Neural cell (in vitro differentiated cells): ENCODE measurements around the gene EVL.

Experiments
- CTCF ChIP-seq: fragments of 450-650 bp; IDR thresholded peaks from 2 replicates; pipeline ENCODE4 v1.5.1; 2014; ENCODE audit warnings: antibody characterized with exemption, mild to moderate bottlenecking, moderate library complexity; ENCODE audit not compliant: poor library complexity, severe bottlenecking
- EP300 ChIP-seq: fragments of 450-650 bp; conservative IDR thresholded peaks from 2 replicates; pipeline ENCODE4 v1.6.1; 2014; ENCODE audit warnings: antibody characterized with exemption, mild to moderate bottlenecking, moderate library complexity; ENCODE audit not compliant: poor library complexity, severe bottlenecking
- EZH2 ChIP-seq: fragments of 200-600, 300-800 bp; shearing (Covaris generic), sonication (generic); IDR thresholded peaks from 2 replicates; pipeline ENCODE4 v1.6.1; 2014; ENCODE audit warnings: antibody characterized with exemption, low read length, borderline replicate concordance, mild to moderate bottlenecking; ENCODE audit not compliant: insufficient read depth, poor library complexity, severe bottlenecking
- MXI1 ChIP-seq: fragments of 450-650 bp; conservative IDR thresholded peaks from 2 replicates; pipeline ENCODE4 v1.6.1; 2014; ENCODE audit warnings: antibody characterized with exemption, mild to moderate bottlenecking; ENCODE audit not compliant: poor library complexity, severe bottlenecking
- POLR2AphosphoS5 ChIP-seq: IDR thresholded peaks from 2 replicates; pipeline ENCODE4 v1.6.1; 2012
- RAD21 ChIP-seq: fragments of 450-650 bp; conservative IDR thresholded peaks from 2 replicates; pipeline ENCODE4 v1.6.1; 2014; ENCODE audit warnings: antibody characterized with exemption, mild to moderate bottlenecking, moderate library complexity
- REST ChIP-seq: IDR thresholded peaks from 2 replicates; pipeline ENCODE4 v1.6.1; 2012; ENCODE audit warnings: borderline replicate concordance
- SMC3 ChIP-seq: fragments of 450-650 bp; conservative IDR thresholded peaks from 2 replicates; pipeline ENCODE4 v1.6.1; 2014; ENCODE audit warnings: antibody characterized with exemption, mild to moderate bottlenecking, moderate library complexity; ENCODE audit not compliant: poor library complexity
- TAF1 ChIP-seq: IDR thresholded peaks from 2 replicates; pipeline ENCODE4 v1.6.1; 2012; ENCODE audit warnings: low read depth

- TF ChIP-seq CTCF = no peak
- no peak for TF ChIP-seq POLR2AphosphoS5
- TF ChIP-seq MXI1 = no peak
- no peak for TF ChIP-seq RAD21
- TF ChIP-seq EZH2 = no peak
- no peak for TF ChIP-seq REST
- TF ChIP-seq EP300 = no peak
- TF ChIP-seq TAF1 = no peak
- TF ChIP-seq SMC3 = no peak
Observed at GRCh38 chr14:100188392-100189030, 123.3 kb downstream of the EVL start.
